NK-92 treated with Interleukin-12 subunit alpha and Interleukin-12 subunit beta, amount 100 ng/mL, for 24 hours (cell line): ENCODE data around the gene STX16.

Experiments used
- DNase-seq: peaks from one replicate; lab custom pipeline; 2025; lab: John Stamatoyannopoulos, UW

The STX16 gene

GRCh38 chr20:58710481-58711265 lies 59.6 kb downstream of the STX16 start:
- DNase-seq, result no peak

GRCh38 chr20:58711266-58712051 lies 60.4 kb downstream of the STX16 start:
- DNase-seq, result no peak

- no peak for DNase-seq
These were observed 61.2 kb downstream of the STX16 start for GRCh38 chr20:58712151-58712791.

- no peak for DNase-seq
These were observed 62.0 kb downstream of the STX16 start for GRCh38 chr20:58712806-58713731.

GRCh38 chr20:58713801-58714339 lies 62.8 kb downstream of the STX16 start:
- no peak for DNase-seq

GRCh38 chr20:58714340-58714922 lies 63.3 kb downstream of the STX16 start:
- DNase-seq, result no peak

- DNase-seq, result no peak
These were observed 63.9 kb downstream of the STX16 start for GRCh38 chr20:58714923-58715351.

- no peak for DNase-seq
These were observed 64.3 kb downstream of the STX16 start for GRCh38 chr20:58715391-58715800.

GRCh38 chr20:58715801-58716475 lies 64.9 kb downstream of the STX16 start:
- DNase-seq, result no peak

GRCh38 chr20:58716476-58717277 lies 65.6 kb downstream of the STX16 start:
- DNase-seq, result no peak

- DNase-seq, result no peak
These were observed 66.4 kb downstream of the STX16 start for GRCh38 chr20:58717278-58718091.

GRCh38 chr20:58718121-58718563 lies 67.1 kb downstream of the STX16 start:
- no peak for DNase-seq

- no peak for DNase-seq
These were observed 67.6 kb downstream of the STX16 start for GRCh38 chr20:58718729-58719128.

- DNase-seq, result no peak
These were observed 68.2 kb downstream of the STX16 start for GRCh38 chr20:58719258-58719657.

GRCh38 chr20:58719971-58720371 lies 68.9 kb downstream of the STX16 start:
- no peak for DNase-seq

- no peak for DNase-seq
These were observed 69.8 kb downstream of the STX16 start for GRCh38 chr20:58720890-58721289.

GRCh38 chr20:58721951-58722778 lies 71.1 kb downstream of the STX16 start:
- DNase-seq, result no peak
